Sigmoid colon (tissue), 4 donors: Measurements from ENCODE around the gene ATG4C.

Source experiments
- CTCF ChIP-seq, 4 experiments: fragments of 450-650 bp in 3 of 4; fragments of 200-600 bp in 1 of 4; IDR thresholded peaks; one replicate each; pipeline ENCODE4 v1.5.1; 2016 to 2019; ENCODE audit warnings: antibody characterized with exemption in 4 of 4, mild to moderate bottlenecking in 3 of 4, moderate library complexity in 2 of 4
- POLR2AphosphoS5 ChIP-seq, 4 donors: sonication (generic); formaldehyde crosslinking; IDR thresholded peaks; one replicate each; pipeline ENCODE4 v1.6.1; 2017; ENCODE audit warnings: antibody characterized with exemption in 4 of 4

GRCh38 chr1:62869217-62869754 lies 85.4 kb downstream of the ATG4C start:
- TF ChIP-seq POLR2AphosphoS5 (IDR thresholded peaks at IDR 0.05) (no peak), CTCF (IDR thresholded peaks at IDR 0.05) (no peak)
